ENCODE measurements around the gene C6orf118.

C6orf118 gene

DNA sequence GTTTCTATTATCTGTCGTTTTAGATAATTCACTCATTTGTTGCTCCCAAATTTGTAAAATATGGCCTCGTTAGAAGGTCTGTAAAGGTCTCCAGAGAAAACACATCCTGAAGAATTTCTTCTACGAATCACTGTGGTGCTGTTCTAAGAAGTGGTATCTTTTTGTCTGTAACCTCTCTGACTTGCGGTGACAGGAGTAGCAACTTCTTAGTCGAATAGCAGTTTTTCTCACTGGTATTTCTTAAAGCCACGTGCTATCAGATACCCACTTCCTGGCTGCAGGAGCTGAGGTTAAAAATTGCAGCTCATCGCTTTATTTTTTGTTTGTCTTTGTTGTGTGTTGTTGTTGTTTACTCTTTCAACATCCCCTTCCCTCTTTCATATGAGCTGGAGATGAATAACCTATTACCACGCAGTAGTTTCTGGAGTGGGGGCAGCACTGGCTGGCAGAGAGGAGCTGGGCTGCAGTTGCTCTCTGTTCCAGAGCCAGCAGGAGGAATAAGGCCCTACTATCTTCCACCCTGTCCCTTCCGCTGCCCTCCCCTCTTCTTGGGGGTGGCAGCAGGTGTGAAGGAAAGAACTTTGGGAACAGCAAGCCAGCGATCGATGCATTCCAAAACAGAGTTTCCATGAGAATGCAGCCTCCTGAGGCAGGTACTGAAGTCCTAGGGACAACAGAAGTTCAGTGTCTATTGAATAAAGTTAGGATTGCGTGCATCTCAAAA lies 64.7 kb downstream of the C6orf118 start:
- DNase-seq = no peak

GRCh38 chr6:165243801-165244200 lies 65.6 kb downstream of the C6orf118 start:
- DNase-seq = no peak

DNA sequence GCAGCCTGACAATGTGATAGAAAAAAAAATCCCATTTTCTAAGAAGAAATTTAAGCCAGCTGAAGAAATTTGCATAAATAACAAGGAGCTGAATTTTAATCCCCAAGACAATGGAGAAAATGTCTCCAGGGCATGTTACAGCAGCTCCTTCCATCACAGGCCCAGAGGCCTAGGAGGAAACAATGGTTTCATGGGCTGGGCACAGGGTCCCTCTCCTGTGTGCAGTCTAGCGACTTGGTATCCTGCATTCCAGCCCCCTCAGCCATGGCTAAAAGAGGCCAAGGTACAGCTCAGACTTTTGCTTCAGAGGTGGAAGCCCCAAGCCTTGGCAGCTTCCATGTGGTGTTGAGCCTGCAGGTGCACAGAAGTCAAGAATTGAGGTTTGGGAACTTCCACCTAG lies 73.1 kb downstream of the C6orf118 start:
- no peak for DNase-seq

DNA sequence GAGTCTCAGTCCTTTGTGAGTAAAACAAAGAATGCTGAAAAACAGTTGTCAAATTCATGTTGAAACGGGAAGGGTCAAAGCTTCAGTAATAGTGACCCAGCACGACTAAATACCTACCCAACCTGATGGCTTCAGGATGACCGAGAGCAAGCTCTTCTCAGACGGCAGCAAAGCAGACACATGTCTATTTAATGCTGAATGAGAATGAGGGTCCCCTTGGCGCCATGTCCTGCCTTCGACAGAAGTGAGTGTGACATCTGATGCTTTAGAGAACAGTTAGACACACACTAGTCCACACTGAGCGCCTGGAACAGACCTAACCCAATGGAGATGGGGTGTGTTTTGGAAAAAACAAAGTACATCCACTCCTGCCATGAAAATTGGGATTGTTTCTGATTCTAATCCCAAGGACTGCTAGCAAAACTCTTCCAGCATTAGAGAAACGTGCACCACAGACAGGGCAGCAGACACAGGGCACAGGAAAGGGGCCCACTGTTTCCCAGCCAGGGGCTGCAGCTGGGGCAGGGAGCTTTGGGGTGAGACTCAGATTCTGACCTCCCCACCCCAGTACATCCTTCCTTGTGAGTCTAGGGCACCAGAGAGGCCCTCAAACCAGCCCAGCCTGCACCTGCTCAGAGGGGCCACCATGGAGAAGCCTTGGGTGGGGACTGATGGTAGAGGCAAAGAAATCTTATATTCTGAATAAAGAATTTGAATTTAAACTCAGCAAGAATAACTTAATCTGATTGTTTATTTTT lies 76.5 kb downstream of the C6orf118 start:
- DNase-seq = no peak

GRCh38 chr6:165231581-165232561 lies 77.5 kb downstream of the C6orf118 start:
- DNase-seq = peak; percentile 28

DNA sequence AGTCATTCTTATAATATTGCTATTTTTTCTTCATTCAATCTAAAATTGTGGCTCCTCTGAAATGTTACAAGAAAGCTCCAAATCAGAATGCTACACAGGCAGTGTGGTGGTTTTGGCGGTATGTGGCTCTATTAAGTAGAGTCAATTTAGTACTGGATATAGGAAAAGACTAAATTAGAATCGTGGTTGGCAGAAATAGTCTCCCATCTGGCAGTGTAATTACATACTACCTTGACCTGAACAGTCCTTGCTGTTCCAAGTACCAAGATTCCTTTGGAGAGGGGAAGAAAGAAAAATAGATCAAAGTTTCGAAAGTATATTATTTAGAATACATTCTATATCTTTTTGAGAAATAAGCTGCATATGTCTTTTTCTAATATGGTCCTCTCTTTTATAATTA lies 78.2 kb downstream of the C6orf118 start:
- DNase-seq = no peak
